GM18505 (cell line): ENCODE results near the gene BACE1-AS.
"Not testable (repeated sequence)": the region's sequence is repeated elsewhere in the genome, so short reads cannot be mapped to it uniquely, and the experiment has no call there.

Source experiments
- ATAC-seq: cut with Tn5 transposase; IDR thresholded peaks from one replicate; pipeline ENCODE4 v1.9.1; 2021; ENCODE audit not compliant: unreplicated experiment
- POLR2A ChIP-seq: IDR thresholded peaks from 4 replicates; pipeline ENCODE4 v1.6.1; 2011; ENCODE audit warnings: borderline replicate concordance; ENCODE audit not compliant: insufficient read depth, insufficient read length; ENCODE audit errors: extremely low read depth

BACE1-AS gene

DNA sequence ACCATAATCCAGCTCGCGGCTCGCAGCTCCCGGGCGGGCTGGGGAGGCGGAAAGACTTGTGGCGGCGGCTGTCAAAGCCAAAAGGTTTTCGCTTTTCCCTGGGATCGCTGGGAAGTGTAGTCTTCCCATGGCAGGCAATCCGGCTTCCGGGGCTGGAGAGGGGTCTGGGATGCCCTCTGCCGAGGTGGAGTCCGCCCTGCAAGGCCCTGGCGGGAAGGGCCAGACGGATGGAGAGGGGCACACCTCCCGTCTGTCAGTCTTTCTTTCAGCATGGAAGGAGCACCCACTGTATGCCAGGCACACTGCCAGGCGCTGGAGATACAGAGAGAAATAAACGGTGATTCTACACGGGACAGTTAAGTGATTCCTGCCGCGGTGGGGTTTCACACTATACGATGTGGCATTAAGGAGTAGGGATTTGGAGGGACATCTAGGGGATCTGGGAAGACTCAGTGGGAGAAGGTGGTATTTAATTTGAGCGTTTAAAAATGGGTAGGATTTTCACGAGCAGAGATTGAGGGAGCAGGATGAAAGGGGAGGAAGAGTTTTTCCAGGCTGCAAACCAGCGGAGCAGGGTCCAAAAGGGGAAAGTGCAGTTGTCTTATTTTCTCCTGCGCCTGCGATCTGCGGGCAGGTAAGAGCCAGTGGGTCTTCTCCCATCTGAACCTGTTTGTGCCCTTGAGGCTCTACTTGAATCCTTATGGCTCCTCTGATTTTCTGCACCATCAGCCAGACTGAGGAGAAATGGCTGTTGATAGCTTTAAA, 25.2 kb downstream of the BACE1-AS start, which contains the start of gene BACE1:
BACE1 (minus strand) TSS at position 60 of the 765 bp plus-strand sequence. CDS start 461 bp downstream, outside the sequence.
- TF ChIP-seq POLR2A: no peak

DNA sequence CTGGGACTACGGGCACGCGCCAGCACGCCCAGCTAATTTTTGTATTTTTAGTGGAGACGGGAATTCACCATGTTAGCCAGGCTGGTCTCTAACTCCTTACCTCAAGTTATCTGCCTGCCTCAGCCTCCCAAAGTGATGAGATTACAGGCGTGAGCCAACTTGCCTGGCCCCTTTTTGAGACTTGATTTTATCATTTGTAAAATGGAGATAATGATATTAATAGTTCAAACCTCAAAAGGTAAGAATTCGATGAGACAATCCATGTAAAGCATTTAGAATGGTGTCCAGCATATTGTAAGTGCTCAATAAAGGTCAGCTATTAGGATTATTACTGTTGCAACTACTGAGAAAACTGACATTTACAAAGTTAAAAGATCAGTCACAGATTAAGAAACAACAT, 27.6 kb downstream of the BACE1-AS start:
- TF ChIP-seq POLR2A: no peak
- no peak for ATAC-seq

More for the DNA sequence above, 25.2 kb downstream of the BACE1-AS start, which contains the start of gene BACE1:
- ATAC-seq: no peak

DNA sequence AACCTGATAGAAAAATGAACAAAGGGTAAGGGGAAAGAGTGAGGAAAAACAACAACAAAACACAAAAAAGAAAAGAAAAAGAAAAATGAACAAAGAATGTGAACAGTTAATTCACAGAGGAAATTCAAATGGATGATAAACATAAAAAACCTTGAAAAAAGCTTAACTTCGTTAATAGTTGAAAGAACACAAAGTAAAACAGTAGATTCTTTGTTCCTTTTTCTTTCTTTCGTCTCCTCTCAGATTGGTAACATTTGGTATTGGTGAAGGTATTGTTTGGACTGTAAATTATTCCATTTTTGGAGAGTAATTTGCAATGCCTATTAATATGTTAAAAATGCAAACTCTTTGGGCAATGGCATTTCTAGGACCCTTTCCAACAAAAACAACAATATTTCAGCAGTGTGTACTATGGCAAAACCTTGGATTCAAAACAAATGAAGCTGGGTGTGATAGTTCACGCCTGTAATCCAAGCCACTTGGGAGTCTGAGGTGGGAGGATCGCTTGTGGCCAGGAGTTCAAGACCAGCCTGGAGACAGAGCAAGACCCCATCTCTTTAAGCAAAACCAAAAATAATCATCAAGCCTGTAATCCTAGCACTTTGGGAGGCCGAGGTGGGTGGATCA, 28.2 kb downstream of the BACE1-AS start:
- TF ChIP-seq POLR2A: no peak
- no peak for ATAC-seq

DNA sequence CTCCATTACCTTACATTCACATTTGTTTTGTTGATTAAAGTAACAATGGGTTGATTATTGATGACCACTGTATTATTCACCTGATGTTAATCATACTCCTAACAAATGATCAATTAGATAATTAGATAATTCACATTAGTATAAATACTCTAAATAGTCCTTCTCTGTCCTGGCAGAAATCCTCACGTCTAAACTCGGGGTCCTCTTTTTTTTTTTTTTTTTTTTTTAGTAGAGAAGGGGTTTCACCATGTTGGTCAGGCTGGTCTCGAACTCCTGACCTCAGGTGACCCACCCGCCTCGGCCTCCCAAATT, 36.1 kb downstream of the BACE1-AS start:
- not testable (repeated sequence) for ATAC-seq

DNA sequence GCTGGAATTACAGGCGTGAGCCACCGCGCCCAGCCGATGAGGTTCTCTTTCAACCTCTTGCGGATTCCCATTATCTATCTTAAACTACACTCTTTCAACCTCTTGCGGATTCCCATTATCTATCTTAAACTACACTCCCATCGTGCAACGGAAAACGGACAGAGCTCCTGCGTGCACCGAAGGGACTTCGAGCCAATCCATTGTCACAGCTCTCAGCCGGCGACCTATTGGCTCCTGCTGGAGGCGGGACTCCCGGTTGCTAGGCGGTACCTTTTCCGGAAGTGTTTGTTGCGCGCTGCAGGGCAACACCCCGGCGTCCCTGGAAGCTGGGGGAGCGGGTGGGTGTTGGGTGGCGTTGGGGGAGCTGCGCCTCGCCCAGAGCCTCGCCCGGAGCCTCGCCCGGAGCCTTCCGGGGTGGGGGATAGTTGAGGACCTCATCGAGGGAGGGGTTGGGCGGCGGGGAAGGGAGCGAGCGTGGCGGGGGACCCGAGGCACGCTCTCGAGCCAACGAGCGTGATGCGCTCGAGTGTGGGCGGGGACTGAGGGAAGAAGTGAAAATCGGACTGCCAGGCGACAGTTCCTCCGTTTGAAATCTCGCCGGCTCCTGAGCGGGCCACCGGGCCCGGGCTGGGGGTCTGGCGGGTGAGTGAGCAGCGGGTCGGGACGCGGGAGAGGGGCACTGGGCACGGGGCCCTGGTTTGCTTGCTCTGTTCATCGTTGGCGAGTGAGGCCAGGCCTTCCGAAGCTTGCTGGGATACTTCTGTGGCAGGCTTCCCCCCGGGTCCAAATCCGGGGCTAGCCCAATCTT, 36.6 kb downstream of the BACE1-AS start, which contains the start of gene CEP164:
CEP164 (plus strand) TSS at position 288 of the 808 bp plus-strand sequence. CDS start 10,733 bp downstream, outside the sequence.
- ATAC-seq: peak; percentile 91
- TF ChIP-seq POLR2A: peak; percentile 89

DNA sequence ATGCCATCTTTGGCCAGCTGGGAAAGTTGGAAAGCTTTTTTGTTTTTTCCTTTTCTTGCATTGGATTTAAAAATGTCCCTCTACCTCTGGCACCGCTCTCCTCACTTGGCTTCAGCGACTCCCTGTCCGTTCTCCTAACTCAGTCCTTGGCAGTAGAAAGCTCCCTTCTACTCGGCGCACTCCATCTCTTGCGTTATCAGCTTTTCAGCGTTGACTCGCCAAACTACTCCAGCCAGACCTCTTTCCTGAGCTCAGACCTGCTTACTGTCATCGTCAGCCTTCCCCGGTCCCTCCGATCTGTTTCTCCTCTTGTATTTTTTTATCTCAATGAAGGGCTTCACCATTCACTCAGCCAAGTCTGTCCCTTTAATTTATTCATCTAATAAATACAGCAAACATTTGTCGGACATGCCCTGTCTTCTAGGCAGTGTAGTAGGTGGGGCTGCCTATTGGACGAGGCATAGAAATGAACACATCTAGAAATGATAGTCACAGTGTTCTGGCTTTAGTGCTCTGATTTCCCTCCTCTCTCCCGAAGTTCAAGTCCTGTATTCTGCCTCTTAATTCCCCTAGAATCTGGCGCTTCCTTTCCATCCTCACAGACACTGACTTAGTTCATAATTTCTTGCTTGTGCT, 37.3 kb downstream of the BACE1-AS start:
- peak; percentile 8 for ATAC-seq
- TF ChIP-seq POLR2A: no peak

DNA sequence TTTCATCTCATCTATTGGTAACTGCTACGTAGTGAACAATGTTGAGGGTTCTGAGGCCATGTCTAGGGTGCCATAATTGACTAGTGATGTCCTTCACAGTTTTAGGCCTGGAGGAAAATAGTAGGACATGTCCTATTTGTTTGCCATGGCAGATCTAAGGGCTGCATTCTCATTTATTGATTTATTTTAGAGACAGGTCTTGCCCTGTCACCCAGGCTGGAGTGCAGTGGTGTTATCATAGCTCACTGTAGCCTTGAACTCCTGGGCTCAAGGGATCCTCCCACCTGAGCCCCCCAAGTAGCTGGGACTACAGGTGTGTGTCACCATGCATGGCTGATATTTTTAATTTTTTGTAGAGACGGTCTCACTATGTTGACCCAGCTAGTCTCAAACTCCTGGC, 41.7 kb downstream of the BACE1-AS start:
- TF ChIP-seq POLR2A: no peak
- ATAC-seq: no peak

DNA sequence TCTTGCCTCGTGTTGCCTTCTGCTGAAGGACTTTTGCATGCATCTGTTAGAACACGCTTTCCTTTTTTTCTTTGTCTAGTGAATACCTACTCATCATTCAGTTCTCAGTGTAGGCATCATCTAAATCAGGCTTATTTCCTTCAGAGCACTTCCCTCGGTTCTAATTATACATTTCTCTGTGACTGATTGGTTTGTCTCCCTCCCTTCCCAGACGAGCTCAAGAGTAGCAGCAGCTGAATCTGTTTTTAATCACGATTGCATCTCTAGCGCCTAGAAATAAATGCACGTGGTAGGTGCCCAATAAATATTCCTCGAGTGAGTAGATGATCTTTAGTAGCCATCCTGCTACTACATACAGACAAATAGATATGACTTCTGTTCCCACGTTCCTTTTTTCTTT, 42.8 kb downstream of the BACE1-AS start:
- no peak for ATAC-seq
- no peak for TF ChIP-seq POLR2A

DNA sequence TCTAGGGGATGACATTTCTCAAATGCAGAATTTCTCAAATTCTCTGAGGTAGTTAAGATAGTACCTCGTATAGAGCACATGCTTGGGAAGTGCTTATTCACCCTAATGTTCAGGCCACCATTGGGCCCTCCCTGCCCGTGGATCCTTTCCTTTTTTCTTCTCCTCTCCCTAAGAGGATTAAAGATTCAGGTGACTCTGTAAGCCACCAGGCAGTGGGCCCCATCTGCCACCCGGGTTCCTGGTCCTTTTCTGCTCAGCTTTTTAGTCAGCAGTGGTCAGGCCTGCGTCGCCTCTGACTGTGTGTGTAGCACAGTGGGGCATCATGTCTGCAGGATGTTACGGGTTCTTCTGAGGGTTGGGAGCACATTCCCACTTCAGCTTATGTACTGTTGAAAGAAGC, 43.8 kb downstream of the BACE1-AS start:
- TF ChIP-seq POLR2A: no peak

DNA sequence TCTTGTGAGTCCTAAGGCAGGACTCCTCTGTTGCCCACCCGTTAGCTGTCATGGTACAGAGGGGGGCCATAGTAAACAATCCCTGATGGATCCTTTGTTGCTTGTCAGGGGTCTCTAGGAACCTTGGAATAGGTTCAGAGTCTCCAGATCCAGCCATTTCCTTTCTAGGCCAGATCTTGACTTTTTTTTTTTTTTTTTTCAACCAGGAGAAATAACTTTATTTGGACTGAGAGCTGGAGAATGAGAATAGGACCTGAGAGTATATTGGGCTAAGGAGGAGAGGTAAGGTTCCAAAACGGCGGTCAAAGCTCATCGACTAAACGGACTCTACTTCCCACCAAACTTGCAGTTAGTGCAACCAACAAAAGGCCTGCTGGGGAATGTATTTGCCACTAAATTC, 44.3 kb downstream of the BACE1-AS start:
- TF ChIP-seq POLR2A: no peak
- no peak for ATAC-seq

More for the DNA sequence above, 43.8 kb downstream of the BACE1-AS start:
- ATAC-seq: no peak

DNA sequence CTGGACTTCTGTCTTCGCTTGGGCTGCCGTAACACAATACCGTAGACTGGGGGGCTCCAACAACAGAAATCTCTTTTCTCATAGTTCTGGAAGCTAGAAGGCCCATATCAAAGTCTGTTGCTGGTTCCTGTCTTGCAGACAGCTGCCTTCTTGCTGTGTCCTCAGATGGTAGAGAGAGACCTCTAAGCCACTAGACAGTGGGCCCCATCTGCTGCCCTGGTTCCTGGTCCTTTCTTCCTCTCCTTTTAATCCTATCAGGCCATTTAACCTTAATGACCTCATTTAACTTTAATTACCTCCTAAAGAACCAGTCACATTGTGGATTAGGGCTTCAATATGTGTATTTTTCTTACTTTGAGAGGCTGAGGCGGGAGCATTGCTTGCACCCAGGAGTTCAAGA, 45.9 kb downstream of the BACE1-AS start:
- TF ChIP-seq POLR2A: no peak
- ATAC-seq: no peak
